Type B pancreatic cell (in vitro differentiated cells): ENCODE data around the gene TTN. TPM values are rescaled to one million over a fixed set of nuclear protein-coding genes. Genes with fewer than 3 reads are reported as not detected.

ENCODE experiments used
- DNase-seq: peaks from one replicate; pipeline ENCODE4 v3.0.0; 2021; ENCODE audit warnings: mixed read lengths; ENCODE audit not compliant: unreplicated experiment; ENCODE audit errors: extremely low spot score
- H3K27ac Mint-ChIP-seq: 2 replicates; pipeline ENCODE4 v1.8.0; 2021; ENCODE audit warnings: mild to moderate bottlenecking, mixed read lengths
- H3K27me3 Mint-ChIP-seq: 2 replicates; pipeline ENCODE4 v1.8.0; 2021; ENCODE audit warnings: mixed read lengths
- H3K36me3 Mint-ChIP-seq: 2 replicates; pipeline ENCODE4 v1.8.0; 2021; ENCODE audit warnings: mixed read lengths
- H3K4me1 Mint-ChIP-seq: one replicate; pipeline ENCODE4 v1.8.0; 2021; ENCODE audit warnings: mixed read lengths; ENCODE audit not compliant: unreplicated experiment
- H3K4me3 Mint-ChIP-seq: 2 replicates; pipeline ENCODE4 v1.8.0; 2021; ENCODE audit warnings: mild to moderate bottlenecking, mixed read lengths
- H3K9me3 Mint-ChIP-seq: 2 replicates; pipeline ENCODE4 v1.8.0; 2021; ENCODE audit warnings: mixed read lengths
- CTCF ChIP-seq: fragments of 200-600 bp; sonication (generic); conservative IDR thresholded peaks from 2 replicates; pipeline ENCODE4 v1.5.0; 2021; ENCODE audit warnings: antibody characterized with exemption, mild to moderate bottlenecking
- total RNA-seq: library from RNA; stranded (reverse); gene quantifications from 2 replicates; pipeline ENCODE4 v1.2.1, GENCODE V29; 2021; ENCODE audit warnings: low replicate concordance

TTN gene
- total RNA-seq, 1 donor from 2014 or later: 5.6 TPM

GRCh38 chr2:178502751-178503150, 304.5 kb downstream of the TTN start:
- DNase-seq: no peak
- no peak overlapping the region for H3K27ac Mint-ChIP-seq
- TF ChIP-seq CTCF: no peak
- H3K9me3 Mint-ChIP-seq: no peaks in the 10 kb centered on the region
- no peaks in the 10 kb centered on the region for H3K4me1 Mint-ChIP-seq
- H3K4me3 Mint-ChIP-seq: no peak overlapping the region
- H3K36me3 Mint-ChIP-seq: peaks cover 26% of the 10 kb centered on the region
- H3K27me3 Mint-ChIP-seq: no peaks in the 10 kb centered on the region

GRCh38 chr2:178499640-178500039, 307.6 kb downstream of the TTN start:
- Mint-ChIP-seq H3K4me1 (no peaks in the 10 kb centered on the region), H3K27ac (no peak overlapping the region), H3K4me3 (no peak overlapping the region), H3K27me3 (no peaks in the 10 kb centered on the region), H3K9me3 (no peaks in the 10 kb centered on the region), H3K36me3 (peaks cover 38% of the 10 kb centered on the region)
- no peak for TF ChIP-seq CTCF
- no peak for DNase-seq

- no peak for TF ChIP-seq CTCF
- Mint-ChIP-seq H3K27me3 (no peaks in the 10 kb centered on the region), H3K36me3 (peaks cover 36% of the 10 kb centered on the region), H3K4me1 (no peaks in the 10 kb centered on the region), H3K9me3 (no peaks in the 10 kb centered on the region), H3K4me3 (no peak overlapping the region), H3K27ac (no peak overlapping the region)
- DNase-seq: no peak
Measured at GRCh38 chr2:178498137-178498536, 309.1 kb downstream of the TTN start.

GRCh38 chr2:178496049-178496448, 311.2 kb downstream of the TTN start:
- Mint-ChIP-seq H3K27me3 (no peaks in the 10 kb centered on the region), H3K9me3 (no peaks in the 10 kb centered on the region), H3K36me3 (peaks cover 36% of the 10 kb centered on the region), H3K27ac (no peak overlapping the region), H3K4me3 (no peak overlapping the region), H3K4me1 (no peaks in the 10 kb centered on the region)
- DNase-seq: no peak
- TF ChIP-seq CTCF: no peak

- no peak overlapping the region for H3K27ac Mint-ChIP-seq
- no peak for TF ChIP-seq CTCF
- H3K9me3 Mint-ChIP-seq: no peaks in the 10 kb centered on the region
- no peaks in the 10 kb centered on the region for H3K4me1 Mint-ChIP-seq
- peaks cover 48% of the 10 kb centered on the region for H3K36me3 Mint-ChIP-seq
- no peak overlapping the region for H3K4me3 Mint-ChIP-seq
- no peak for DNase-seq
- H3K27me3 Mint-ChIP-seq: no peaks in the 10 kb centered on the region
Measured at GRCh38 chr2:178491612-178492011, 315.6 kb downstream of the TTN start.

- TF ChIP-seq CTCF: no peak
- Mint-ChIP-seq H3K27ac (no peak overlapping the region), H3K4me3 (no peak overlapping the region), H3K4me1 (peaks cover 35% of the 10 kb centered on the region), H3K36me3 (peaks cover 32% of the 10 kb centered on the region), H3K9me3 (no peaks in the 10 kb centered on the region), H3K27me3 (no peaks in the 10 kb centered on the region)
- DNase-seq: no peak
Measured at GRCh38 chr2:178485356-178485755, 321.9 kb downstream of the TTN start.
